ENCODE data around the gene KLRC3.
A peak's percentile ranks its signal among the peaks of the same experiment; 100 is the strongest.

KLRC3 gene

GRCh38 chr12:10365696-10366405, 54.5 kb downstream of the KLRC3 start:
- Histone ChIP-seq H3K27me3 (ENCODE audit: control insufficient read depth, low read length) (no peaks in the 10 kb centered on the region), H3F3A (ENCODE audit: control insufficient read depth, insufficient read depth) (no peaks in the 10 kb centered on the region), H3K9me3 (ENCODE audit: control insufficient read depth, insufficient read depth, low read length) (peaks cover 10% of the 10 kb centered on the region; the same call in 1 of the 2 replicates), H4K20me1 (ENCODE audit: control insufficient read depth, insufficient read depth, low read depth, low read length) (no peaks in the 10 kb centered on the region), H3K36me3 (ENCODE audit: control insufficient read depth, low read length) (no peaks in the 10 kb centered on the region), H3K4me2 (ENCODE audit: low read length) (peak overlapping the region; percentile 100), H3K4me1 (ENCODE audit: control insufficient read depth, low read length) (peaks cover 18% of the 10 kb centered on the region), H3K9me2 (replicated peaks; ENCODE audit: control insufficient read depth, low read length) (no peaks in the 10 kb centered on the region), H3K79me2 (ENCODE audit: control insufficient read depth, low read length) (no peaks in the 10 kb centered on the region), H3K27ac (ENCODE audit: low read depth, low read length) (no peak overlapping the region), H3K4me3 (ENCODE audit: low read length) (peak overlapping the region; percentile 90)
- TF ChIP-seq CTCF (IDR thresholded peaks at IDR 0.05; ENCODE audit: low read depth, low read length, poor library complexity, severe bottlenecking) = no peak
- TF ChIP-seq EZH2phosphoT487 (IDR thresholded peaks at IDR 0.05; ENCODE audit: borderline replicate concordance, low read length) = no peak

DNA sequence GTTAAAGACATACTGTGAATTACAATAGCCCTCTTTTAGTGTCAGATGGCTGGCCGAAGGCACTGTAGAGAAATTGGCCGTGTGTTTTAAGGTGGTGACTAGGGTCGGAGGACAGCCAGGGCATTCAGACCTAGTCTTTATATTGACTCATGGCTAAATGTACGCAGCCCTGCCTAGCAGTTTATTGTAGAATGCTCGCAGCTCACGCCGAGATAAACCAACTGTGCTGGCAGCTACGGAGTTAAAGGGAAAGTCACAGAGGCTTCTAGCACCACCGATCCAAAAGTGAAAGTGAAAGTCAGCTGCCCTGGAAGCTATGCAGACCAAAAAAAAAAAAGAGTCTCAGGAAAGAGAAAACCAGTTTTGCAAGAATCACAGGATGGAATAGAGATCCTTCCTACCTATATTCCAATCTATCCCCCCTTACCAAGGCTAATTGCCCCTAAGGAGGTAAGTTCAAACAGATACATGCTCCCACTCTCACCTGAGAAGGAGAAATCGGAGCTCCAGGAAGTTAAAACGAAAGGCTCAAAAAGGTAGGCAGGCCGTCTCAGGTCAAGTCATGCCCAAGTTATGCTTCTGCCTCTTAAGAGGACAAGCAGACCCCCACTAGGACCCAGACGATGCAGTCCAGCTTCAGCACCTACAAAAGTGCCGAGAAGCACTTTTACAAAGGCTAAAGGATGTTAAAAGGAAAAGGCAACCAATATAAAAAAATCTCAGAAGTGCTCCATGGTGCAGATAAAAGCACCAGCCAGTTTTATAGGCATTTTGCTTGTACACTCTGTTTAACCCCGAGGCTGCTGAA, 55.4 kb downstream of the KLRC3 start:
- TF ChIP-seq CTCF (IDR thresholded peaks at IDR 0.05; ENCODE audit: low read depth, low read length, poor library complexity, severe bottlenecking) = no peak
- no peak for TF ChIP-seq EZH2phosphoT487 (IDR thresholded peaks at IDR 0.05; ENCODE audit: borderline replicate concordance, low read length)
- Histone ChIP-seq H3K36me3 (ENCODE audit: control insufficient read depth, low read length) (no peaks in the 10 kb centered on the region), H3K4me1 (ENCODE audit: control insufficient read depth, low read length) (peaks cover 18% of the 10 kb centered on the region)

GRCh38 chr12:10363914-10364814, 56.2 kb downstream of the KLRC3 start:
- no peaks in the 10 kb centered on the region for H3F3A ChIP-seq (ENCODE audit: control insufficient read depth, insufficient read depth)
- H3K4me2 ChIP-seq (ENCODE audit: low read length) = peak overlapping the region; percentile 100
- H3K79me2 ChIP-seq (ENCODE audit: control insufficient read depth, low read length) = no peaks in the 10 kb centered on the region
- no peaks in the 10 kb centered on the region for H4K20me1 ChIP-seq (ENCODE audit: control insufficient read depth, insufficient read depth, low read depth, low read length)
- H3K4me1 ChIP-seq (ENCODE audit: control insufficient read depth, low read length) = peaks cover 18% of the 10 kb centered on the region
- H3K9me2 ChIP-seq (replicated peaks; ENCODE audit: control insufficient read depth, low read length) = no peaks in the 10 kb centered on the region
- no peak overlapping the region for H3K27ac ChIP-seq (ENCODE audit: low read depth, low read length)
- no peak for TF ChIP-seq CTCF (IDR thresholded peaks at IDR 0.05; ENCODE audit: low read depth, low read length, poor library complexity, severe bottlenecking)
- TF ChIP-seq EZH2phosphoT487 (IDR thresholded peaks at IDR 0.05; ENCODE audit: borderline replicate concordance, low read length) = no peak
- H3K9me3 ChIP-seq (ENCODE audit: control insufficient read depth, insufficient read depth, low read length) = peaks cover 10% of the 10 kb centered on the region; the same call in 1 of the 2 replicates
- no peaks in the 10 kb centered on the region for H3K36me3 ChIP-seq (ENCODE audit: control insufficient read depth, low read length)
- H3K27me3 ChIP-seq (ENCODE audit: control insufficient read depth, low read length) = no peaks in the 10 kb centered on the region
- H3K4me3 ChIP-seq (ENCODE audit: low read length) = peak overlapping the region; percentile 90

More for the DNA sequence above, 55.4 kb downstream of the KLRC3 start:
- H3F3A ChIP-seq (ENCODE audit: control insufficient read depth, insufficient read depth) = no peaks in the 10 kb centered on the region
- H3K4me3 ChIP-seq (ENCODE audit: low read length) = peak overlapping the region; percentile 90
- peaks cover 10% of the 10 kb centered on the region; the same call in 1 of the 2 replicates for H3K9me3 ChIP-seq (ENCODE audit: control insufficient read depth, insufficient read depth, low read length)
- H3K9me2 ChIP-seq (replicated peaks; ENCODE audit: control insufficient read depth, low read length) = no peaks in the 10 kb centered on the region
- no peaks in the 10 kb centered on the region for H3K79me2 ChIP-seq (ENCODE audit: control insufficient read depth, low read length)
- no peaks in the 10 kb centered on the region for H4K20me1 ChIP-seq (ENCODE audit: control insufficient read depth, insufficient read depth, low read depth, low read length)
- H3K27me3 ChIP-seq (ENCODE audit: control insufficient read depth, low read length) = no peaks in the 10 kb centered on the region
- peak overlapping the region; percentile 100 for H3K4me2 ChIP-seq (ENCODE audit: low read length)
- H3K27ac ChIP-seq (ENCODE audit: low read depth, low read length) = no peak overlapping the region
